H1 (cell line): ENCODE data around the gene NEB. TPM values are rescaled to one million over a fixed set of nuclear protein-coding genes. Genes with fewer than 3 reads are reported as not detected.

Experiments
- CTCF ChIA-PET: fragments of 300-600 bp; sonication (Branson Sonifier 250); formaldehyde crosslinking; loops from one replicate; lab custom pipeline; 2021; ENCODE audit not compliant: partially characterized antibody; lab: Charles Lee
- POLR2A ChIA-PET: fragments of 300-600 bp; sonication (Branson Sonifier 250); formaldehyde crosslinking; loops from one replicate; lab custom pipeline; 2021; ENCODE audit warnings: inconsistent platforms; ENCODE audit not compliant: partially characterized antibody; lab: Charles Lee
- DNase-seq, 2 experiments: peaks; one replicate each; pipeline versions ENCODE4 v3.0.0 to v3.0.0-alpha.2; 2010 to 2022; ENCODE audit warnings: low spot score in 2 of 2, low read depth in 1 of 2, mixed read lengths in 1 of 2
- FAIRE-seq: peaks from 2 replicates; lab custom pipeline; 2011; peaks lifted over from hg19 to GRCh38; lab: Jason Lieb, UNC
- H2AFZ ChIP-seq: 2 replicates; pipeline ENCODE4 v1.8.1; 2012; ENCODE audit warnings: low read length, inconsistent platforms
- H2AK5ac ChIP-seq: 2 replicates; pipeline ENCODE4 v1.6.1; 2013; ENCODE audit warnings: low read depth, low read length
- H2BK120ac ChIP-seq: replicated peaks from 2 replicates; pipeline ENCODE3; 2013; ENCODE audit warnings: low read depth, low read length, inconsistent platforms
- H2BK12ac ChIP-seq: 2 replicates; pipeline ENCODE4 v1.6.1; 2013; ENCODE audit warnings: low read depth, low read length
- H2BK15ac ChIP-seq: 2 replicates; pipeline ENCODE4 v1.6.1; 2013; ENCODE audit warnings: low read length
- H2BK20ac ChIP-seq: 2 replicates; pipeline ENCODE4 v1.6.1; 2013; ENCODE audit warnings: low read length
- H2BK5ac ChIP-seq: 2 replicates; pipeline ENCODE4 v1.6.1; 2013; ENCODE audit warnings: low read depth, low read length
- H3K14ac ChIP-seq: 2 replicates; pipeline ENCODE4 v1.6.1; 2013; ENCODE audit warnings: inconsistent platforms; ENCODE audit not compliant: insufficient read length
- H3K18ac ChIP-seq: 2 replicates; pipeline ENCODE4 v1.6.1; 2013; ENCODE audit warnings: low read length; ENCODE audit errors: extremely low read depth
- H3K23ac ChIP-seq: 2 replicates; pipeline ENCODE4 v1.6.1; 2013; ENCODE audit warnings: inconsistent platforms; ENCODE audit not compliant: insufficient read length
- H3K23me2 ChIP-seq: 2 replicates; pipeline ENCODE4 v1.6.1; 2013; ENCODE audit warnings: low read depth, low read length
- H3K27ac ChIP-seq: 2 replicates; pipeline ENCODE4 v1.6.1; 2011; ENCODE audit warnings: low read depth, low read length, inconsistent platforms
- H3K27me3 ChIP-seq, 4 experiments: replicated peaks in 1 of 4; 1 replicate in 1 of 4; 2 replicates in 3 of 4; pipeline versions ENCODE4 v1.6.1 to v1.8.1; 2011 to 2013; ENCODE audit warnings: low read length in 3 of 4, mild to moderate bottlenecking in 3 of 4, inconsistent platforms in 2 of 4, mixed read lengths in 2 of 4, moderate library complexity in 1 of 4; ENCODE audit not compliant: control insufficient read depth in 3 of 4, insufficient read depth in 3 of 4; ENCODE audit errors: extremely low read depth in 1 of 4
- H3K36me3 ChIP-seq, 4 experiments: 2 replicates each; pipeline versions ENCODE4 v1.6.1 to v1.8.1; 2011 to 2013; ENCODE audit warnings: mild to moderate bottlenecking in 4 of 4, low read length in 3 of 4, moderate library complexity in 2 of 4, control low read depth in 1 of 4, inconsistent platforms in 1 of 4; ENCODE audit not compliant: insufficient read depth in 4 of 4, control insufficient read depth in 2 of 4
- H3K4ac ChIP-seq: replicated peaks from 2 replicates; pipeline ENCODE3; 2013; ENCODE audit warnings: low read length, low read depth, mixed read lengths, inconsistent platforms; ENCODE audit not compliant: insufficient read length
- H3K4me1 ChIP-seq, 4 experiments: replicated peaks in 1 of 4; 1 replicate in 1 of 4; 2 replicates in 3 of 4; pipeline versions ENCODE4 v1.6.1 to v1.8.1; 2011 to 2013; ENCODE audit warnings: low read length in 3 of 4, inconsistent platforms in 2 of 4, mixed read lengths in 1 of 4; ENCODE audit not compliant: insufficient read depth in 4 of 4, control insufficient read depth in 3 of 4
- H3K4me2 ChIP-seq, 2 experiments: 2 replicates each; pipeline versions ENCODE4 v1.6.1 to v1.8.1; 2011 to 2013; ENCODE audit warnings: low read depth in 2 of 2, low read length in 2 of 2, control low read depth in 1 of 2, inconsistent platforms in 1 of 2, mild to moderate bottlenecking in 1 of 2; ENCODE audit not compliant: insufficient read depth in 1 of 2
- H3K4me3 ChIP-seq, 4 experiments: fragments of 200-600, 300-600 bp in 1 of 4; sonication (generic), shearing (Covaris generic), sonication (Bioruptor Twin) in 1 of 4; 2 replicates each; pipeline versions ENCODE4 v1.5.1 to v1.8.1; 2011 to 2016; ENCODE audit warnings: low read length in 4 of 4, low read depth in 3 of 4, control low read depth in 2 of 4, inconsistent platforms in 2 of 4, mild to moderate bottlenecking in 2 of 4, mixed read lengths in 1 of 4, moderate library complexity in 1 of 4; ENCODE audit not compliant: insufficient read depth in 2 of 4; ENCODE audit errors: extremely low read depth in 1 of 4
- H3K56ac ChIP-seq: replicated peaks from 2 replicates; pipeline ENCODE3; 2013; ENCODE audit warnings: low read depth, mild to moderate bottlenecking, mixed read lengths, low read length, inconsistent platforms; ENCODE audit not compliant: insufficient read length
- H3K79me1 ChIP-seq: 2 replicates; pipeline ENCODE4 v1.6.1; 2013; ENCODE audit warnings: low read depth, low read length, control low read depth
- H3K79me2 ChIP-seq, 2 experiments: 2 replicates each; pipeline versions ENCODE4 v1.6.1 to v1.8.1; 2012 to 2013; ENCODE audit warnings: low read length in 2 of 2, mild to moderate bottlenecking in 2 of 2, inconsistent platforms in 1 of 2; ENCODE audit not compliant: insufficient read depth in 2 of 2, control insufficient read depth in 1 of 2
- H3K9ac ChIP-seq, 4 experiments: replicated peaks in 1 of 4; 1 replicate in 1 of 4; 2 replicates in 3 of 4; pipeline versions ENCODE4 v1.6.1 to v1.8.1; 2011 to 2013; ENCODE audit warnings: low read depth in 3 of 4, low read length in 3 of 4, control low read depth in 2 of 4, mild to moderate bottlenecking in 2 of 4, moderate library complexity in 2 of 4, inconsistent platforms in 1 of 4; ENCODE audit errors: extremely low read depth in 1 of 4
- H3K9me3 ChIP-seq, 2 experiments: 2 replicates each; pipeline versions ENCODE4 v1.6.1 to v1.8.1; 2012 to 2013; ENCODE audit warnings: mild to moderate bottlenecking in 2 of 2, moderate library complexity in 2 of 2, control low read depth in 1 of 2, inconsistent platforms in 1 of 2, low read depth in 1 of 2, low read length in 1 of 2, mixed read lengths in 1 of 2; ENCODE audit not compliant: insufficient read depth in 2 of 2
- H4K20me1 ChIP-seq, 2 experiments: replicated peaks in 1 of 2; 2 replicates each; pipeline versions ENCODE3 to v1.8.1; 2011 to 2013; ENCODE audit warnings: inconsistent platforms in 2 of 2, low read length in 2 of 2, mild to moderate bottlenecking in 1 of 2; ENCODE audit not compliant: insufficient read depth in 2 of 2, control insufficient read depth in 1 of 2
- H4K5ac ChIP-seq: 2 replicates; pipeline ENCODE4 v1.6.1; 2013; ENCODE audit warnings: low read length, low read depth, mixed read lengths, inconsistent platforms; ENCODE audit not compliant: insufficient read length
- H4K8ac ChIP-seq: 2 replicates; pipeline ENCODE4 v1.8.0; 2013; ENCODE audit warnings: mild to moderate bottlenecking, moderate library complexity, low read length, inconsistent platforms; ENCODE audit not compliant: insufficient read depth; ENCODE audit errors: extremely low read depth
- H4K91ac ChIP-seq: replicated peaks from 2 replicates; pipeline ENCODE3; 2013; ENCODE audit warnings: low read length, mixed read lengths, inconsistent platforms; ENCODE audit not compliant: insufficient read length
- CHD2 ChIP-seq: IDR thresholded peaks from 2 replicates; pipeline ENCODE4 v1.6.1; 2012; ENCODE audit warnings: low read length, improper control_type of control experiment
- EGR1 ChIP-seq: IDR thresholded peaks from 2 replicates; pipeline ENCODE4 v1.6.1; 2011; ENCODE audit warnings: low read depth, low read length, borderline replicate concordance
- JUN ChIP-seq: IDR thresholded peaks from 2 replicates; pipeline ENCODE4 v1.6.1; 2011; ENCODE audit warnings: low read depth, mild to moderate bottlenecking, improper control_type of control experiment, low read length
- JUND ChIP-seq: IDR thresholded peaks from 2 replicates; pipeline ENCODE4 v1.6.1; 2011; ENCODE audit warnings: mild to moderate bottlenecking, improper control_type of control experiment, low read length
- RBBP5 ChIP-seq: IDR thresholded peaks from 2 replicates; pipeline ENCODE4 v1.7.1; 2012; ENCODE audit warnings: low read depth, mild to moderate bottlenecking, inconsistent platforms, low read length, moderate library complexity, borderline replicate concordance
- RFX5 ChIP-seq: IDR thresholded peaks from 2 replicates; pipeline ENCODE4 v1.6.1; 2011; ENCODE audit warnings: low read depth, low read length, improper control_type of control experiment, borderline replicate concordance
- ZNF274 ChIP-seq: IDR thresholded peaks from 2 replicates; pipeline ENCODE4 v1.7.0; 2012; ENCODE audit warnings: low read length, borderline replicate concordance; ENCODE audit errors: extremely low read depth
- WGBS, 2 experiments: shearing (Covaris generic) in 1 of 2; methylation state at CpG; one replicate each; pipeline versions ENCODE4 v1.1.6 to v1.1.7; 2013 to 2015; ENCODE audit warnings: low lambda C conversion rate in 2 of 2, mixed read lengths in 2 of 2, inconsistent platforms in 1 of 2, low coverage in 1 of 2, missing lambda C conversion rate in 1 of 2; ENCODE audit not compliant: insufficient replicate concordance in 2 of 2, insufficient coverage in 1 of 2, insufficient read length in 1 of 2; ENCODE audit errors: extremely low coverage in 1 of 2, missing lambda C conversion rate in 1 of 2; 5-methylcytosine and 5-hydroxymethylcytosine counted together
- polyA plus RNA-seq, 7 experiments: library from polyadenylated mRNA; depleted of rRNA in 3 of 7; stranded (reverse) in 5 of 7; unstranded in 2 of 7; fragments of >200 nt in 5 of 7; fragments of 200-250 nt in 2 of 7; gene quantifications; 1 replicate in 5 of 7; 2 replicates in 1 of 7; 4 replicates in 1 of 7; pipeline versions ENCODE4 v1.2.1 to v1.2.3, GENCODE V29; 2011 to 2013; ENCODE audit warnings: missing spikeins in 2 of 7, mixed read lengths in 2 of 7
- total RNA-seq: library from RNA; stranded (reverse); fragmentation: NEBNext Ultra II Directional; extraction: Animal tissue kit (Norgen Biotek cat#: 25700); gene quantifications from 2 replicates; pipeline ENCODE4 v1.2.1, GENCODE V29; 2021
- TF ChIP-seq, protein P1 (sequence below), 3 experiments: IDR thresholded peaks; 1 replicate in 2 of 3; 2 replicates in 1 of 3; pipeline versions ENCODE4 v1.5.1 to v1.6.1; 2011; ENCODE audit warnings: low read length in 3 of 3, mild to moderate bottlenecking in 3 of 3, inconsistent platforms in 2 of 3, low read depth in 1 of 3, moderate library complexity in 1 of 3; ENCODE audit not compliant: insufficient read depth in 1 of 3; ENCODE audit errors: control extremely low read depth in 1 of 3

Gene NEB
- total and polyA plus RNA-seq, 2 of the 8 experiments (the other 6 are each of a cell fraction or from before 2014, with no cell fraction given): 1.4 to 2.5 TPM

DNA sequence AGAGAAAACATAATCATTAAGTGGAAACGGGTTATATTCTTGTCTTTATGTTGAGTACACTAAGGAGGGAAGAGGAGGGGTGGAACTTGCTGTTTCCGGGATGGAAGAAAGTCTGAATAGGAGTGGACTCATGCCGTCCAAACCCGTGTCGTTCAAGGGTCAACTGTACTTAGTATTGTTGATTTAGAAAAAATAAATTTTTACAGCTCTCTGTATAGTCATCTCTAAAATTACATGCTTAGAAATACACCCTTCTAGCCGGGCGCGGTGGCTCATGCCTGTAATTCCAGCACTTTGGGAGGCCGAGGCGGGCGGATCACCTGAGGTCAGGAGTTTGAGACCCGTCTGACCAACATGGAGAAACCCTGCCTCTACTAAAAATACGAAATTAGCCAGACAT is 295.1 kb downstream of the NEB start:
- peaks cover 11 to 95% (median 61%) of the 10 kb centered on the region in 4 experiments for H3K36me3 ChIP-seq
- POLR2A ChIA-PET: interaction anchor here (0.6 to 1.8 kb wide), 4 partner anchors 13 to 1206 kb away, joined by 3 to 4 read pairs (median 3); no protein-coding TSS in a partner anchor
- H2BK5ac ChIP-seq: no peak overlapping the region

More for the DNA sequence above, 295.1 kb downstream of the NEB start:
- Histone ChIP-seq H3K27ac (no peak overlapping the region), H2BK12ac (no peak overlapping the region), H3K4me3 (no peak overlapping the region), H2BK15ac (no peak overlapping the region), H3K18ac (no peak overlapping the region), H3K4ac (no peak overlapping the region), H4K8ac (no peak overlapping the region), H3K14ac (no peak overlapping the region), H3K9ac (no peak overlapping the region), H2AK5ac (no peak overlapping the region), H3K79me2 (peaks cover 0 to 11% of the 10 kb centered on the region in 2 experiments; a peak in 1 of 4 replicates), H4K20me1 (peaks cover 0 to 3% of the 10 kb centered on the region in 2 experiments), H3K23ac (no peak overlapping the region), H3K4me1 (no peaks in the 10 kb centered on the region), H2BK120ac (no peak overlapping the region), H3K56ac (no peak overlapping the region), H4K91ac (no peak overlapping the region), H2BK20ac (no peak overlapping the region), H2AFZ (no peak overlapping the region), H3K23me2 (no peaks in the 10 kb centered on the region), H3K4me2 (no peak overlapping the region), H3K9me3 (no peaks in the 10 kb centered on the region), H3K79me1 (peaks cover 2% of the 10 kb centered on the region; the same call in 1 of the 2 replicates), H3K27me3 (no peaks in the 10 kb centered on the region), H4K5ac (no peak overlapping the region)
- DNase-seq: no peak
- CTCF ChIA-PET: interaction anchor here (0.6 to 5.4 kb wide), 8 partner anchors 9 to 1235 kb away, joined by 3 to 40 read pairs (median 6); no protein-coding TSS in a partner anchor
- 95 to 100% methylated on average over 1 to 13 of the region's 13 CpGs for WGBS, 2 experiments
- no peak for FAIRE-seq
- TF ChIP-seq, protein P1, sequence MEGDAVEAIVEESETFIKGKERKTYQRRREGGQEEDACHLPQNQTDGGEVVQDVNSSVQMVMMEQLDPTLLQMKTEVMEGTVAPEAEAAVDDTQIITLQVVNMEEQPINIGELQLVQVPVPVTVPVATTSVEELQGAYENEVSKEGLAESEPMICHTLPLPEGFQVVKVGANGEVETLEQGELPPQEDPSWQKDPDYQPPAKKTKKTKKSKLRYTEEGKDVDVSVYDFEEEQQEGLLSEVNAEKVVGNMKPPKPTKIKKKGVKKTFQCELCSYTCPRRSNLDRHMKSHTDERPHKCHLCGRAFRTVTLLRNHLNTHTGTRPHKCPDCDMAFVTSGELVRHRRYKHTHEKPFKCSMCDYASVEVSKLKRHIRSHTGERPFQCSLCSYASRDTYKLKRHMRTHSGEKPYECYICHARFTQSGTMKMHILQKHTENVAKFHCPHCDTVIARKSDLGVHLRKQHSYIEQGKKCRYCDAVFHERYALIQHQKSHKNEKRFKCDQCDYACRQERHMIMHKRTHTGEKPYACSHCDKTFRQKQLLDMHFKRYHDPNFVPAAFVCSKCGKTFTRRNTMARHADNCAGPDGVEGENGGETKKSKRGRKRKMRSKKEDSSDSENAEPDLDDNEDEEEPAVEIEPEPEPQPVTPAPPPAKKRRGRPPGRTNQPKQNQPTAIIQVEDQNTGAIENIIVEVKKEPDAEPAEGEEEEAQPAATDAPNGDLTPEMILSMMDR (IDR thresholded peaks at IDR 0.05; ENCODE audit: control extremely low read depth in 1 of 3, insufficient read depth in 1 of 3, low read depth in 1 of 3, low read length in 3 of 3): no peak
- TF ChIP-seq CHD2 (no peak), ZNF274 (no peak), JUND (no peak), RBBP5 (no peak), EGR1 (no peak), JUN (no peak), RFX5 (no peak)
